OCI-LY7 (cell line): ENCODE results near the gene CATSPERD.

ENCODE experiments used
- EZH2phosphoT487 ChIP-seq: fragments of 200-600 bp; sonication (generic); IDR thresholded peaks from 2 replicates; pipeline ENCODE4 v1.6.1; 2018; ENCODE audit warnings: low read depth, borderline replicate concordance, mild to moderate bottlenecking, mixed run types, antibody characterized with exemption, low read length, moderate library complexity, mixed read lengths
- TF ChIP-seq, protein P1 (sequence below): fragments of 200-600 bp; sonication (generic); conservative IDR thresholded peaks from 2 replicates; pipeline ENCODE4 v1.5.1; 2014; ENCODE audit warnings: mild to moderate bottlenecking, antibody characterized with exemption, low read length, moderate library complexity, mixed read lengths

DNA sequence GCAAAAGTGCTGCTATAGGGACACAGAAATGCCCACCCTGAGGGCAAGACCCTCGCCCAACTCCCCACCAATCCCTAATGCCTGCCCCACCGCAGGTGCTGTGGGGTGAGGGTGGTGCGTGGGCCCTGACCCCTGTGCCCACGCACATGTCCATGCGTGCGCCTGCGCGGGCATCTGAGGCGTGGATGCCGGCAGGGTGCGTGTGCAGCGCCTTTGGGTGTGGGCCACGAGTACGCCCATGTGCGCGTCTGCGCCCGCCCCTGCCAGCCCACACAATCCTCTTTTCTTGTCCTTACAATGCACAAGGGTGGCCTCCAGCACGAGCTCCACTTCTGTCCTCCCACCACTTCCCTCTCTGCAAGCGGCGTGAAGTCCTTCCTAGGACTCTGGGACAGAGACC lies 104.7 kb downstream of the CATSPERD start:
- TF ChIP-seq, protein P1, sequence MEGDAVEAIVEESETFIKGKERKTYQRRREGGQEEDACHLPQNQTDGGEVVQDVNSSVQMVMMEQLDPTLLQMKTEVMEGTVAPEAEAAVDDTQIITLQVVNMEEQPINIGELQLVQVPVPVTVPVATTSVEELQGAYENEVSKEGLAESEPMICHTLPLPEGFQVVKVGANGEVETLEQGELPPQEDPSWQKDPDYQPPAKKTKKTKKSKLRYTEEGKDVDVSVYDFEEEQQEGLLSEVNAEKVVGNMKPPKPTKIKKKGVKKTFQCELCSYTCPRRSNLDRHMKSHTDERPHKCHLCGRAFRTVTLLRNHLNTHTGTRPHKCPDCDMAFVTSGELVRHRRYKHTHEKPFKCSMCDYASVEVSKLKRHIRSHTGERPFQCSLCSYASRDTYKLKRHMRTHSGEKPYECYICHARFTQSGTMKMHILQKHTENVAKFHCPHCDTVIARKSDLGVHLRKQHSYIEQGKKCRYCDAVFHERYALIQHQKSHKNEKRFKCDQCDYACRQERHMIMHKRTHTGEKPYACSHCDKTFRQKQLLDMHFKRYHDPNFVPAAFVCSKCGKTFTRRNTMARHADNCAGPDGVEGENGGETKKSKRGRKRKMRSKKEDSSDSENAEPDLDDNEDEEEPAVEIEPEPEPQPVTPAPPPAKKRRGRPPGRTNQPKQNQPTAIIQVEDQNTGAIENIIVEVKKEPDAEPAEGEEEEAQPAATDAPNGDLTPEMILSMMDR: no peak
- no peak for TF ChIP-seq EZH2phosphoT487
